ENCODE data around the gene DEF6. TPM values are rescaled to one million over a fixed set of nuclear protein-coding genes. Genes with fewer than 3 reads are reported as not detected.
A peak's percentile ranks its signal among the peaks of the same experiment; 100 is the strongest.

DEF6 gene
- total and polyA plus RNA-seq, 2 of the 13 experiments (the other 11 are each of a cell fraction or from before 2014, with no cell fraction given), result 5.2 to 10.0 TPM

- TF ChIP-seq ARID4A (CRISPR knock-in tag; IDR thresholded peaks at IDR 0.05; ENCODE audit: borderline replicate concordance), result peak; percentile 85; the same call in 1 of the 2 replicates
- peak; percentile 91; the same call in 1 of the 2 replicates for TF ChIP-seq MIER3 (CRISPR knock-in tag; IDR thresholded peaks at IDR 0.05; ENCODE audit: borderline replicate concordance)
- TF ChIP-seq ZSCAN21 (CRISPR knock-in tag; IDR thresholded peaks at IDR 0.05; ENCODE audit: borderline replicate concordance), result peak; percentile 50; the same call in 1 of the 2 replicates
- TF ChIP-seq MNT (IDR thresholded peaks at IDR 0.05), result no peak
- no peak for TF ChIP-seq AKNA (CRISPR knock-in tag; IDR thresholded peaks at IDR 0.05; ENCODE audit: borderline replicate concordance)
- peak; percentile 38; the same call in 1 of the 2 replicates for TF ChIP-seq CREM (IDR thresholded peaks at IDR 0.05)
- TF ChIP-seq CREM (CRISPR knock-in tag; IDR thresholded peaks at IDR 0.05), result no peak
- TF ChIP-seq, protein P1, sequence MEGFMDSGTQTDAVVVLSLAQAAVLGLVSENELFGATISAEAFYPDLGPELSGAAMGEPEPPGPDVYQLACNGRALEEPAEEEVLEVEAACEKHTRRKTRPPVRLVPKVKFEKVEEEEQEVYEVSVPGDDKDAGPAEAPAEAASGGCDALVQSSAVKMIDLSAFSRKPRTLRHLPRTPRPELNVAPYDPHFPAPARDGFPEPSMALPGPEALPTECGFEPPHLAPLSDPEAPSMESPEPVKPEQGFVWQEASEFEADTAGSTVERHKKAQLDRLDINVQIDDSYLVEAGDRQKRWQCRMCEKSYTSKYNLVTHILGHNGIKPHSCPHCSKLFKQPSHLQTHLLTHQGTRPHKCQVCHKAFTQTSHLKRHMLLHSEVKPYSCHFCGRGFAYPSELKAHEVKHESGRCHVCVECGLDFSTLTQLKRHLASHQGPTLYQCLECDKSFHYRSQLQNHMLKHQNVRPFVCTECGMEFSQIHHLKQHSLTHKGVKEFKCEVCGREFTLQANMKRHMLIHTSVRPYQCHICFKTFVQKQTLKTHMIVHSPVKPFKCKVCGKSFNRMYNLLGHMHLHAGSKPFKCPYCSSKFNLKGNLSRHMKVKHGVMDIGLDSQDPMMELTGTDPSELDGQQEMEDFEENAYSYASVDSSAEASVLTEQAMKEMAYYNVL (CRISPR knock-in tag; IDR thresholded peaks at IDR 0.05; ENCODE audit: borderline replicate concordance), result peak; percentile 86; the same call in 1 of the 2 replicates
- no peak for TF ChIP-seq ZNF30 (CRISPR knock-in tag; IDR thresholded peaks at IDR 0.05)
- peak; percentile 63 for TF ChIP-seq POLR2AphosphoS5 (IDR thresholded peaks at IDR 0.05; ENCODE audit: low read depth, low read length)
- TF ChIP-seq ZNF264 (CRISPR knock-in tag; IDR thresholded peaks at IDR 0.05), result peak; percentile 82; the same call in 1 of the 2 replicates
- TF ChIP-seq, protein P2, sequence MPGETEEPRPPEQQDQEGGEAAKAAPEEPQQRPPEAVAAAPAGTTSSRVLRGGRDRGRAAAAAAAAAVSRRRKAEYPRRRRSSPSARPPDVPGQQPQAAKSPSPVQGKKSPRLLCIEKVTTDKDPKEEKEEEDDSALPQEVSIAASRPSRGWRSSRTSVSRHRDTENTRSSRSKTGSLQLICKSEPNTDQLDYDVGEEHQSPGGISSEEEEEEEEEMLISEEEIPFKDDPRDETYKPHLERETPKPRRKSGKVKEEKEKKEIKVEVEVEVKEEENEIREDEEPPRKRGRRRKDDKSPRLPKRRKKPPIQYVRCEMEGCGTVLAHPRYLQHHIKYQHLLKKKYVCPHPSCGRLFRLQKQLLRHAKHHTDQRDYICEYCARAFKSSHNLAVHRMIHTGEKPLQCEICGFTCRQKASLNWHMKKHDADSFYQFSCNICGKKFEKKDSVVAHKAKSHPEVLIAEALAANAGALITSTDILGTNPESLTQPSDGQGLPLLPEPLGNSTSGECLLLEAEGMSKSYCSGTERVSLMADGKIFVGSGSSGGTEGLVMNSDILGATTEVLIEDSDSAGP (CRISPR knock-in tag; IDR thresholded peaks at IDR 0.05; ENCODE audit: borderline replicate concordance), result peak; percentile 93
These were observed at the start of gene DEF6 (continued) for GRCh38 chr6:35297601-35298481.

Data from HepG2 (cell line).